GM18498 (cell line): ENCODE results near the gene RDX.
"Not testable (repeated sequence)": the region's sequence is repeated elsewhere in the genome, so short reads cannot be mapped to it uniquely, and the experiment has no call there.

Experiments
- ATAC-seq: cut with Tn5 transposase; IDR thresholded peaks from one replicate; pipeline ENCODE4 v1.9.1; 2021; ENCODE audit warnings: mild to moderate bottlenecking, moderate library complexity; ENCODE audit not compliant: unreplicated experiment

RDX gene

GRCh38 chr11:110305169-110306018, 9.0 kb upstream of the RDX start:
- no peak for ATAC-seq

- ATAC-seq = no peak
These were observed 7.0 kb upstream of the RDX start for GRCh38 chr11:110303414-110303826.

GRCh38 chr11:110301577-110301976, 5.2 kb upstream of the RDX start:
- ATAC-seq = no peak

DNA sequence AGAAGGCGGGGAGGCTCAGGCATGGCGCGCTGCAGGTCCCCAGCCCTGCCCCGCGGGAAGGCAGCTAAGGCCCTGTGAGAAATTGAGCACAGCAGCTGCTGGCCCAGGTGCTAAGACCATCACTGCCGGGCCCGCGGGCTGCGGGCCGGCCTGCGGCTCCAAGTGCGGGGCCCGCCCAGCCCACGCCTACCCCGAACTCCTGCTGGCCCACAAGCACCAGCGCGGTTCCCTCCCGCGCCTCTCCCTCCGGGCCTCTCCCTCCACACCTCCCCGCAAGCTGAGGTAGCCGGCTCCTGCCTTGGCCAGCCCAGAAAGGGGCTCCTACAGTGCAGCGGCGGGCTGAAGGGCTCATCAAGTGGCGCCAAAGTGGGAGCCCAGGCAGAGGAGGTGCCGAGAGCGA, 4.6 kb upstream of the RDX start:
- no peak for ATAC-seq

GRCh38 chr11:110299006-110299785, 2.8 kb upstream of the RDX start:
- ATAC-seq = no peak

GRCh38 chr11:110298301-110298765, 1.9 kb upstream of the RDX start:
- ATAC-seq = no peak

GRCh38 chr11:110297726-110298300, 1.4 kb upstream of the RDX start:
- no peak for ATAC-seq

DNA sequence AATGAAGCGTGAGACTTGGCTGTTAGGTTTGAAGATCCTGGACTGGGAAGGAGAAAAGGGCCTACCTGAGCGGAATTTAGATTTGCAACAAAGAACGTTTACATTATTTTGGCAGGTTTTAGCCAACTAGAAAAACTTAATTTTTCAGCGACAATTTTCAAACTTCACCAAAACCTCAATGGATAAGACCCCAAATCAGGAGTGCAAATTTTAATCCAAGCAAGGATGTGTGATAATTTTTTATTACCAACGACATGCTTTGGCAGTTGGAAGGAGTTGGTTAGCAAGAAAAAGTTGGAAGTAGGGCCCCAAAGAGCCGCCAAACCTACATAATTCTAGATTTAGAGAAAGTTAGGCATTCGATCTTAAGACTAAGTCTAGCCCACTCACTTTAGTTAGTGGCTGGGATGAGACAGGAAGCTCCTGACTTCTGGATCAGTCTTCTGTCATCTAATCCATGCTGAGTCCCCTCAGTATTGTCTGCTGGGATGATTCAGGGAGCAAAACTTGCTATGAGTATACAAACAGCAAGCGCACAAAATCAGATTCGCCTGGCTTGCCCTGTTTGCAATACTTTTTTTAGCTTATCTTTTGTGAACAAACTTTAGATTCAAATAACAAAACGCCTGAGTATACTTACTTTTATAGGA, 787 bp upstream of the RDX start:
- ATAC-seq = no peak

DNA sequence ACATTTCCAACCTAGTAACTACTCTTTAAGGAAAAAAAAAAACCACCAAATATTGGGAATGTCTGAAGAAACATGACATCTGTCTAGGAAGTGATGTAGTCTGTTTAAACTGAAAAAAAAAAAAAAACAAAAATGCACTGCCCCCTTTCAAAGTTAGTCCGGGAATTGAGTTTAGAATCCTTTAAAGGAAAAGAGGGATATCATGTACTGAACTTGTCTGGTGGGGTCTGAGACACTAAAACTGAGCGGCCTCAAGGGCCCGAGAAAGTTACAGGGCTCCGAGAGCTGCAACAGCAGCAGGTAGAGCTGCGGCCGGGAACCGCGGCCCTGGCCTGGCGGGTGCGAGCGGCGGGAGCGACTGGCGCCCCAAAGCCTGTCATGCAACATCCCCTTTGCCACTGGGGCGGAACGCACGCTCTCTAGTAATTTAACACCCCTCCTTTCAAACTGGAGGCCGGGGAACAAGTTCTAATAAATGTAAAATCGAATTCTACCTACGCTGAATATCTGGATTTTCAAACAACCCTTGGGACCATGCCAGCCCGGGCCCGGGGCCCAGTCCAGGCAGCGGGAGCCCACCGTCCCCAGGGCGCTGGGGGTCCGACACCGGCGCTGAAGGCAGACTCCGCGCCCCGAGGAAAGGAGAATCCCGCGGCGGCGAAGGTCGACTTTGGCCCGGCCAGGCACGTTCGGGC, 736 bp downstream of the RDX start:
- ATAC-seq = peak; percentile 65

- no peak for ATAC-seq
These were observed 1.3 kb downstream of the RDX start for GRCh38 chr11:110295086-110295485.

- no peak for ATAC-seq
These were observed 1.9 kb downstream of the RDX start for GRCh38 chr11:110294509-110294908.

DNA sequence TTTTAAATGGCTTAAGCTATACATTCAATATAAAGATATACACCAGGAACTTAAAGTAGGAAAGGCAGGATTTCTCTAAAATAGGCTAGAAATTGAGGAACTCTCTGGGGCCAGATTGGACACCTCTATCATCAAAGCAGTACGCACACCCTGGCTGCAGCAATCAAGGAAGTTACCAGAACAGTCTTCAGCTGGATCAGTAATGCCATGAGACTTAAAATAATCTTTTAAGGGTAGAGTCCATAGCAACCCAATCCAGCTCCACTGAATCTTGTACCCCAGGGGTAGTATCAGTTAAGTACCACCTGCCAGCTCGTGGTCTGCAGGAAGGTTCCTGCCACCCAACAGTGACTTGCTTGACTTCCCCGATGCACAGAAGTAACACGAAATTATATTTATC, 3.0 kb downstream of the RDX start:
- ATAC-seq = no peak

DNA sequence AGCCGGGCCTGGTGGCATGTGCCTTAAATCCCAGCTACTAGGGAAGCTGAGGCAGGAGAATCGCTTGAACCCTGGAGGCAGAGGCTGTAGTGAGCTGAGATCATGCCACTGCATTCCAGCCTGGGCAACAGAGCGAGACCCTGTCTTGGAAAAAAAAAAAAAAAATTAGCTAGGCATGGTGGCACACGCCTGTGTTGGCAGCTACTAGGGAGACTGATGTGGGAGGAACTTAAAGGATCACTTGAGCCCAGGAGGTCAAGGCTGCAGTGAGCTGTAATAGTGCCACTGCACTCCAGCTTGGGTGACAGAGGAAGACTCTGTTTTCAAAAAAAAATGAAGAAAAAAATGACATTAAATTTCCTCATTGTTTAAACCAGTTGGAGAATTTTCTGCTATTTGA, 4.3 kb downstream of the RDX start:
- not testable (repeated sequence) for ATAC-seq

DNA sequence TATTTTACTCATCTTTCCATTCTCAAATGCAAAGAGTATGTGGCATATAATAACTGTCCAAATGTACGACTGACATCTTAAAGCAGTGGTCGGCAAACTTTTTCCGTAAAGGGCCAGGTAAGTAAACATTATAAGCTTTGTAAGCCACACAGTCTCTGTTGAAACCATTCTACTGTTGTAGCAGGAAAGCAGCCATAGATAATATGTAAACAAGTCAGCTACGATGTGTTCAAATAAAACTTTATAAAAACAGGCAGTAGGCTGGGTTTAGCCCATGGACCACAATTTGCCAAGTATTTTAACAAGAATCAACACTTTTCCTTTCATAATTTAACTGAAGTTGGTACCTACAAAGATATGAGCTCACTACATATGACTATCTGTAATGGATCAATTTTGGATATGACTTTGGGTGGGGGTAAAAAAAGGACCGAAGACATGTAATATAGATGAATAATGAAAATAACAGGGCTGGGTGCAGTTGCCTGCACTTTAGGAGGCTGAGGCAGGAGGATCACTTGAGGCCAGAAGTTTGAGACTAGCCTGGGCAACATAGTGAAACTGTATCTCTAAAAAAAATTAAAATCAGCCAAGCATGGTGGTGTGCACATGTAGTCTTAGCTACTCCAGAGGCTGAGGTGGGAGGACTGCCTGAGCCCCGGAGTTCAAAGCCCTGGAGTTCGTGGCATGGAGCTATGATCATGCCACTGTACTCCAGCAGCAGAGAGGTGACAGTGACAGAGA, 5.7 kb downstream of the RDX start:
- ATAC-seq = no peak

GRCh38 chr11:110289472-110289871, 6.9 kb downstream of the RDX start:
- ATAC-seq = no peak

DNA sequence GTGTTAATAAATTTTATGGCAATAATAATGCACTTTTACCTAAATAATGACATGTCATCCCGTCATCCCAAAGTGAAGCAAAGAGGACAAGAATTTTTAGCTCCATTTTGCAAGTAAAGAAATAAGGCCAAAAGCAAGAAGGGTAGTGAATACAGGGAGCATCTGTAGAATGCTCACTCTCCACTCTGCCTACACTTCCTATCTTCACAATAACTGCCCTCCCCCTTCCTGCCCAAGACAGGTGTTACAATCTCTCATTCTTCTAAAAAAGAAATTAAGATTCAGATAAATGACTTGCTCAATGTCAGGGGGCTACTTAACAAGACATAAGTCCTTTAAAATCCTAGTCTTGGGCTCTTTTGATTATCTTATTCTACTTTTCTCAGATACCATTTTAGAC, 8.9 kb downstream of the RDX start:
- no peak for ATAC-seq

DNA sequence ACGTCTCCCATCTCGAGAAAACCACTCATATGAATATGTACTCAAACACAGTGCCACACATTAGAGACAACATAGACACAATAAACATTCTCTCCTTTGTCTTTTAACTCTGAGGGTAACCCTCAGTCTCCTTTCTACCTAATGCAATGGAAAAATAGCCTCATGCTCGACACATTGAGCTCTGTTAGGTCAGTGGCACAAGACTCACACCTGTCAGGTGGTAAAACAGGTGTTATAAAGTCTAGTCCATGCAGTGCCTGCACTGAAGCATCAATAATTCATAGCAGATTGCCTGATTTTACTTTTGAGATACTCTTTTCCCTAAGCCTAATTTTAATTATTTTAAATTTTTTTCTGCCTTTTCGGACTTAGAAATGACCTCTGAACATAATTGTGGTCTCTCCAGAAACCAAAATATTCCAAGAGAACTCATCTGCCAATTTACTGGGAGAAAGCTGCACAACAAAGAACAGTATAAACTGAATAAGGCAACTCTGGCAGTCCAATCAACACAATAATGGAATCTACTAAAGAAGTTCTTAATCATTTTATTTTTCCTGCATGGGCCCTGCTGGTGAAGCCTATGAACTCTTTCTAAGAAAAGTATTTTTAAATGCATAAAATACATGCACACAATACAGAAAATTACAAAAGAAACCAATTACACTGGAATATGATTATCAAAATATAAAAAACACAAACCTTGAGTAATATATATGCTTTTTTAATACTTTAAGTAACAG, 9.9 kb downstream of the RDX start:
- ATAC-seq = no peak

GRCh38 chr11:110283862-110284261, 12.6 kb downstream of the RDX start:
- ATAC-seq = no peak

DNA sequence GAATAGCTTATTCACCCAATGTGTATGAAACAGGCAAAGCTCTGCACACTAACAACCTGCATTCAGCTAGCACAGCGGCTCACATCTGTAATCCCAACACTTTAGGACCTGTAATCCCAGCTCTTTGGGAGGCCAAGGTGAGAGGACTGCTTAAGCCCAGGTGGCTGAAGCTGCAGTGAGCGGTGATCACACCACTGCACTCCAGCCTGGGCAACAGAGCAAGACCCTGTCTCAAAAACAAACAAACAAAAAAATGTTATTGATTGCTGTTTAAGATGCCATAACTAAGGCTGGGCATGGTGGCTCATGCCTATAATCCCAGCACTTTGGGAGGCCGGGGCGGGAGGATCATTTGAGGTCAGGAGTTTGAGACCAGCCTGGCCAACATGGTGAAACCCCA, 15.8 kb downstream of the RDX start:
- not testable (repeated sequence) for ATAC-seq
